ENCODE results near the gene TRAF2. TPM values are rescaled to one million over a fixed set of nuclear protein-coding genes. Genes with fewer than 3 reads are reported as not detected.

Gene TRAF2
- total and polyA plus RNA-seq, 10 donors: 13.6 to 49.7 (median 24.3) TPM

DNA sequence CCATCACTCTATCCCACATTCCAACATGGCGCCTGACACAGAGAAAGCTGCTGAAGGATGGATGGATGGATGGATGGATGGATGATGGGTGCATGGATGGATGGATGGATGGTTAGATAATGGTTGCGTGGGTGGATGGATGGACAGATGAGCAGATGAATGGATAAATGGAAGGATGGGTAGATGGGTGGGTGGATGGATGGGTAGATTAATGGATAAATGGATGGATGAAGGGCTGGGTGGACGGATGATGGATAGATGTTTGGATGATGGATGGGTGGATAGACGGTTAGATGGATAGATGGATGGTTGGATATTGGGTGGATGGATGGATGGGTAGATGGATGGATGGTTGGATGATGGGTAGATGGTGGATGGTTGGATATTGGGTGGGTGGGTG is 70.3 kb downstream of the TRAF2 start:
- H3K4me1 ChIP-seq: peaks cover 0 to 46% (median 20%) of the 10 kb centered on the region in 6 donors
- H3K27ac ChIP-seq: no peak overlapping the region
- DNase-seq: no peak
- intact Hi-C loops (cut with DNase I; ENCODE audit: low total_unique reads): no loop called here
- 92 to 97% (median 95%) methylated on average over 4 of the region's 4 CpGs for WGBS, 5 donors
- no peak for TF ChIP-seq POLR2AphosphoS5 (IDR thresholded peaks at IDR 0.05)
- TF ChIP-seq POLR2A (IDR thresholded peaks at IDR 0.05): no peak
- TF ChIP-seq, protein P1, sequence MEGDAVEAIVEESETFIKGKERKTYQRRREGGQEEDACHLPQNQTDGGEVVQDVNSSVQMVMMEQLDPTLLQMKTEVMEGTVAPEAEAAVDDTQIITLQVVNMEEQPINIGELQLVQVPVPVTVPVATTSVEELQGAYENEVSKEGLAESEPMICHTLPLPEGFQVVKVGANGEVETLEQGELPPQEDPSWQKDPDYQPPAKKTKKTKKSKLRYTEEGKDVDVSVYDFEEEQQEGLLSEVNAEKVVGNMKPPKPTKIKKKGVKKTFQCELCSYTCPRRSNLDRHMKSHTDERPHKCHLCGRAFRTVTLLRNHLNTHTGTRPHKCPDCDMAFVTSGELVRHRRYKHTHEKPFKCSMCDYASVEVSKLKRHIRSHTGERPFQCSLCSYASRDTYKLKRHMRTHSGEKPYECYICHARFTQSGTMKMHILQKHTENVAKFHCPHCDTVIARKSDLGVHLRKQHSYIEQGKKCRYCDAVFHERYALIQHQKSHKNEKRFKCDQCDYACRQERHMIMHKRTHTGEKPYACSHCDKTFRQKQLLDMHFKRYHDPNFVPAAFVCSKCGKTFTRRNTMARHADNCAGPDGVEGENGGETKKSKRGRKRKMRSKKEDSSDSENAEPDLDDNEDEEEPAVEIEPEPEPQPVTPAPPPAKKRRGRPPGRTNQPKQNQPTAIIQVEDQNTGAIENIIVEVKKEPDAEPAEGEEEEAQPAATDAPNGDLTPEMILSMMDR (IDR thresholded peaks at IDR 0.05 in 8 of 11, conservative IDR thresholded peaks at IDR 0.05 in 3 of 11): no peak
- no peak overlapping the region for H3K4me3 ChIP-seq
- H3K9me3 ChIP-seq: no peaks in the 10 kb centered on the region
- H3K36me3 ChIP-seq: no peaks in the 10 kb centered on the region
- H3K27me3 ChIP-seq (replicated peaks in 1 of 7): no peaks in the 10 kb centered on the region

DNA sequence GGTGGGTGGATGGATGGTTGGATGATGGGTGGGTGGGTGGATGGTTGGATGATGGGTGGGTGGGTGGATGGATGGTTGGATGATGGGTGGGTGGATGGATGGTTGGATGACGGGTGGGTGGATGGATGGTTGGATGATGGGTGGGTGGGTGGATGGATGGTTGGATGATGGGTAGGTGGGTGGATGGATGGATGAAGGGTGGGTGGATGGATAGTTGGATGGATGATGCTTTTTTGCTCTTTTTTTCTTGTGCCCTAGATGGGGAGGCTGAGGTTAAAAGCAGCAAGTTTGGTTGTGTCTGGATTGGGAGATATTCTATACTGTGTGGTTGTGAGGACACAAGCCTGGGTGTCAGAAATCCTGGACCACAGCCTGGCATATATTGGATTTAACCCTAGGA is 71.1 kb downstream of the TRAF2 start:
- no peaks in the 10 kb centered on the region for H3K27me3 ChIP-seq (replicated peaks in 1 of 7)
- H3K4me1 ChIP-seq: peaks cover 0 to 46% (median 22%) of the 10 kb centered on the region in 6 donors
- WGBS, 5 donors: 81 to 100% (median 91%) methylated on average over 1 of the region's 1 CpG
- no peaks in the 10 kb centered on the region for H3K36me3 ChIP-seq
- no peak overlapping the region for H3K27ac ChIP-seq
- no peak for DNase-seq
- H3K4me3 ChIP-seq: no peak overlapping the region
- no peak for TF ChIP-seq POLR2A (IDR thresholded peaks at IDR 0.05)
- TF ChIP-seq, protein P1 (IDR thresholded peaks at IDR 0.05 in 8 of 11, conservative IDR thresholded peaks at IDR 0.05 in 3 of 11): no peak
- no peak for TF ChIP-seq POLR2AphosphoS5 (IDR thresholded peaks at IDR 0.05)
- intact Hi-C loops (cut with DNase I; ENCODE audit: low total_unique reads): no loop called here
- H3K9me3 ChIP-seq: no peaks in the 10 kb centered on the region

DNA sequence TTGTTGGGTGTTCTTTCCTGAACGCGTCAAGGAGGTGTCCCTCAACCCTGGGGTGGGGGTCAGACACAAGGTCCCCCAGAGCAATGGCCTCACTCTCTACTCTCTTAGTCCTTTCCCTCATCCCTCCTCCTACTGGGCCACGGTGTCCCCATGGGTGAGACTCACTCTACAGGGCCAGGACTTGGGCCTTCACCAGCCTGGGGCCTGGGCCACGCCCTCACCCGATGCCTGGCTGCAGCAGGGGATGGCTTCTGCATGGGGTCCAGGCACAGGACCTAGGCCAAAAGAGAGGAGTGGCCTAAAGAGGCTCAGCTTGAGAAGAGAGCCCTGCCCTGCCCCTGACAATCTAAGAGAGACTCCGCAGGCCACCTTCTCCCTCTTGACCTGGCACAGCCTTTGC is 71.6 kb downstream of the TRAF2 start:
- WGBS, 5 donors: 91 to 95% (median 91%) methylated on average over 6 of the region's 6 CpGs
- H3K27ac ChIP-seq: no peak overlapping the region
- no peaks in the 10 kb centered on the region for H3K27me3 ChIP-seq (replicated peaks in 1 of 7)
- no peak for DNase-seq
- intact Hi-C loops (cut with DNase I; ENCODE audit: low total_unique reads): no loop called here
- no peaks in the 10 kb centered on the region for H3K36me3 ChIP-seq
- H3K4me1 ChIP-seq: peaks cover 0 to 47% (median 21%) of the 10 kb centered on the region in 6 donors
- no peaks in the 10 kb centered on the region for H3K9me3 ChIP-seq
- TF ChIP-seq POLR2A (IDR thresholded peaks at IDR 0.05): no peak
- no peak for TF ChIP-seq POLR2AphosphoS5 (IDR thresholded peaks at IDR 0.05)
- TF ChIP-seq, protein P1 (IDR thresholded peaks at IDR 0.05 in 8 of 11, conservative IDR thresholded peaks at IDR 0.05 in 3 of 11): no peak
- no peak overlapping the region for H3K4me3 ChIP-seq

DNA sequence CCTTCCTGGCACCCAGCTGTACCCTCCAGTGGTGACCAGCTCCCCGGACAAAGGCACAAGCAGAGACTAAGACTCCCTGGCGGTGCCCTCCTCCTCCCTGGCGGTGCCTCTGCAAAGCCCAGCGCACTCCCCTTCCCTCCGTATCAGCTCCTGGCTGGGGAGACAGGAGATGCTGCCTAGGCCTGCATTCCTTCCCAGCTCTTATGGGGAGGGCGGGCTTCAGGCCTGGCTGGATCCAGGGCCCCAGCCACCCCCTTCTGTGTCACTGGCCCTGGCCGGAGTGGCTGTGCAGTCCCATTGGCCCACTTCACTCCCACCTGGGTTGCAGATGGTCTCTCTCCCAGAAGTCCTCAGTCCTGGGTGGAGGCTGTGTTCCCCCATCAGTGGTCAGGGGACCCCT is 72.2 kb downstream of the TRAF2 start:
- 88 to 97% (median 95%) methylated on average over 7 of the region's 7 CpGs for WGBS, 5 donors
- TF ChIP-seq, protein P1 (IDR thresholded peaks at IDR 0.05 in 8 of 11, conservative IDR thresholded peaks at IDR 0.05 in 3 of 11): no peak
- TF ChIP-seq POLR2AphosphoS5 (IDR thresholded peaks at IDR 0.05) (no peak), POLR2A (IDR thresholded peaks at IDR 0.05) (no peak)
- H3K4me3 ChIP-seq: no peak overlapping the region

More for the DNA sequence above, 72.2 kb downstream of the TRAF2 start:
- intact Hi-C loops (cut with DNase I; ENCODE audit: low total_unique reads): no loop called here
- Histone ChIP-seq H3K27ac (peak overlapping the region in 4 of 8 donors; percentile 67 to 80 (median 75)), H3K9me3 (no peaks in the 10 kb centered on the region), H3K36me3 (no peaks in the 10 kb centered on the region), H3K27me3 (replicated peaks in 1 of 7) (no peaks in the 10 kb centered on the region), H3K4me1 (peaks cover 0 to 50% (median 21%) of the 10 kb centered on the region in 6 donors)
- DNase-seq: no peak

Data from spleen (tissue), 11 donors.